ENCODE results near the gene PLXNC1.

The PLXNC1 gene

GRCh38 chr12:94157181-94157580, 8.8 kb downstream of the PLXNC1 start:
- DNase-seq = no peak

- DNase-seq = no peak
Measured at GRCh38 chr12:94157981-94158411, 9.6 kb downstream of the PLXNC1 start.

GRCh38 chr12:94158666-94159065, 10.3 kb downstream of the PLXNC1 start:
- no peak for DNase-seq

GRCh38 chr12:94162108-94162507, 13.7 kb downstream of the PLXNC1 start:
- DNase-seq = no peak

GRCh38 chr12:94163850-94164249, 15.5 kb downstream of the PLXNC1 start:
- DNase-seq = no peak

- no peak for DNase-seq
Measured at GRCh38 chr12:94165138-94165537, 16.8 kb downstream of the PLXNC1 start.

GRCh38 chr12:94165670-94166364, 17.4 kb downstream of the PLXNC1 start:
- no peak for DNase-seq

GRCh38 chr12:94167071-94167755, 18.8 kb downstream of the PLXNC1 start:
- no peak for DNase-seq

- no peak for DNase-seq
Measured at GRCh38 chr12:94167756-94168416, 19.5 kb downstream of the PLXNC1 start.

- no peak for DNase-seq
Measured at GRCh38 chr12:94169495-94169894, 21.1 kb downstream of the PLXNC1 start.

GRCh38 chr12:94169966-94170689, 21.8 kb downstream of the PLXNC1 start:
- no peak for DNase-seq

- no peak for DNase-seq
Measured at GRCh38 chr12:94170690-94171594, 22.6 kb downstream of the PLXNC1 start.

GRCh38 chr12:94171595-94171930, 23.2 kb downstream of the PLXNC1 start:
- DNase-seq = no peak

- DNase-seq = no peak
Measured at GRCh38 chr12:94172031-94172430, 23.7 kb downstream of the PLXNC1 start.

- DNase-seq = no peak
Measured at GRCh38 chr12:94172973-94173372, 24.6 kb downstream of the PLXNC1 start.

- DNase-seq = no peak
Measured at GRCh38 chr12:94173660-94174265, 25.4 kb downstream of the PLXNC1 start.

- DNase-seq = peak in 2 of 56 donors; percentile 13 to 20
Measured at GRCh38 chr12:94174576-94174975, 26.2 kb downstream of the PLXNC1 start.

GRCh38 chr12:94175763-94176668, 27.6 kb downstream of the PLXNC1 start:
- DNase-seq = no peak

GRCh38 chr12:94178054-94178453, 29.7 kb downstream of the PLXNC1 start:
- no peak for DNase-seq
